Mesendoderm (in vitro differentiated cells): Measurements from ENCODE around the gene GABRA4.

ENCODE experiments used
- DNase-seq: peaks from one replicate; pipeline ENCODE4 v3.0.0; 2013
- H2AK5ac ChIP-seq: 2 replicates; pipeline ENCODE4 v1.6.1; 2013; ENCODE audit warnings: low read length, inconsistent platforms
- H2BK120ac ChIP-seq: 2 replicates; pipeline ENCODE4 v1.6.1; 2013; ENCODE audit warnings: low read depth, mild to moderate bottlenecking, low read length, moderate library complexity, mixed read lengths
- H2BK15ac ChIP-seq: replicated peaks from 2 replicates; pipeline ENCODE4 v1.6.1; 2013; ENCODE audit warnings: low read depth, mild to moderate bottlenecking, moderate library complexity
- H2BK5ac ChIP-seq: 2 replicates; pipeline ENCODE4 v1.6.1; 2013; ENCODE audit warnings: low read length, inconsistent platforms
- H3K18ac ChIP-seq: 2 replicates; pipeline ENCODE4 v1.6.1; 2013; ENCODE audit warnings: mild to moderate bottlenecking, low read length, mixed read lengths
- H3K23ac ChIP-seq: one replicate; pipeline ENCODE4 v1.6.1; 2013; ENCODE audit warnings: low read length
- H3K27ac ChIP-seq: 2 replicates; pipeline ENCODE4 v1.5.1; 2013; ENCODE audit warnings: low read depth, mild to moderate bottlenecking, inconsistent platforms, low read length, moderate library complexity
- H3K27me3 ChIP-seq: 2 replicates; pipeline ENCODE4 v1.6.1; 2013; ENCODE audit warnings: low read length, control low read depth, mild to moderate bottlenecking, inconsistent platforms; ENCODE audit not compliant: insufficient read depth, poor library complexity
- H3K36me3 ChIP-seq: 2 replicates; pipeline ENCODE4 v1.6.1; 2013; ENCODE audit warnings: low read length, inconsistent platforms; ENCODE audit not compliant: control insufficient read depth, insufficient read depth
- H3K4ac ChIP-seq: one replicate; pipeline ENCODE4 v1.6.1; 2013; ENCODE audit warnings: low read depth, mild to moderate bottlenecking, low read length, moderate library complexity
- H3K4me1 ChIP-seq: 2 replicates; pipeline ENCODE4 v1.6.1; 2013; ENCODE audit warnings: low read depth, low read length, inconsistent platforms; ENCODE audit not compliant: control insufficient read depth
- H3K4me2 ChIP-seq: 2 replicates; pipeline ENCODE4 v1.6.1; 2013; ENCODE audit warnings: low read length
- H3K4me3 ChIP-seq: 2 replicates; pipeline ENCODE4 v1.5.1; 2013; ENCODE audit warnings: mild to moderate bottlenecking, low read length
- H3K56ac ChIP-seq: one replicate; pipeline ENCODE4 v1.6.1; 2013; ENCODE audit warnings: low read length
- H3K79me1 ChIP-seq: 2 replicates; pipeline ENCODE4 v1.6.1; 2013; ENCODE audit warnings: low read length, inconsistent platforms
- H3K79me2 ChIP-seq: 2 replicates; pipeline ENCODE4 v1.6.1; 2013; ENCODE audit warnings: mild to moderate bottlenecking, low read length; ENCODE audit not compliant: control insufficient read depth, insufficient read depth
- H3K9ac ChIP-seq: 2 replicates; pipeline ENCODE4 v1.6.1; 2013; ENCODE audit warnings: low read length, inconsistent platforms
- H4K5ac ChIP-seq: one replicate; pipeline ENCODE4 v1.6.1; 2013; ENCODE audit warnings: low read length
- H4K8ac ChIP-seq: one replicate; pipeline ENCODE4 v1.6.1; 2013; ENCODE audit warnings: low read depth, mild to moderate bottlenecking, control low read depth, low read length, moderate library complexity
- WGBS: extraction: QIAGEN DNeasy Blood & Tissue Kit; methylation state at CpG from one replicate; pipeline ENCODE4 v1.1.7; 2013; ENCODE audit warnings: low lambda C conversion rate, missing lambda C conversion rate; ENCODE audit not compliant: insufficient coverage; ENCODE audit errors: extremely low coverage; 5-methylcytosine and 5-hydroxymethylcytosine counted together

Gene GABRA4

DNA sequence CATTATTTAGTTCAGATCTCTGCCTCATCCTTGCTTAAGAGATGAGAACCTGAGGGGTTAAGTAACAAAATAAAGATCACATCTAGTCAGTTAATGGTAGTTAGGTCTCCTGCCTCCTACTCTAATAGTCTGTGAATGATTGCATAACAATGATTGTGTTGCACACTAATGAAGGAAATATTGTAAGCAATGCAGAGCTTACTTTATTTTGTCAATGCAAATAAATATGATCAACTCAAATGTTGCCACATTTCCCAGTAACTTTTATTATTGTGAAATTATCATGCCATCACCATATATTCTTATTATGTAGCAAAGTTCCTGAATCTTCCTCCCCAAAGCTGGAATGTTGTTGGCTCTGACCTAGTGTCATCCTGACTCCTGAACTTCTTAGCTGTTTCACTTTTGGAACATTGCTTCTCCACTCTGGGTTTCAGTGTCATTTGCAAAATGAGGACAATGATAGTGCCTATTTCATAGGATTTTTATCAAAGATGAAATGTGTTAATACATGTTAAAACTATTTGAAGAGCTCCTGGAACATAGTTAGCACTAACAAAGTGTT is 17.0 kb upstream of the GABRA4 start:
- Histone ChIP-seq H3K79me1 (no peaks in the 10 kb centered on the region), H4K8ac (no peak overlapping the region), H2BK5ac (no peak overlapping the region), H3K4ac (no peak overlapping the region), H2BK120ac (no peak overlapping the region), H3K56ac (no peak overlapping the region), H3K27ac (no peak overlapping the region), H3K4me2 (no peak overlapping the region), H2BK15ac (no peak overlapping the region), H2AK5ac (no peak overlapping the region), H3K18ac (no peak overlapping the region), H3K27me3 (no peaks in the 10 kb centered on the region), H3K23ac (no peak overlapping the region), H3K36me3 (no peaks in the 10 kb centered on the region), H3K9ac (no peak overlapping the region), H4K5ac (no peak overlapping the region), H3K4me1 (no peaks in the 10 kb centered on the region), H3K79me2 (no peaks in the 10 kb centered on the region), H3K4me3 (no peak overlapping the region)
- no peak for DNase-seq

DNA sequence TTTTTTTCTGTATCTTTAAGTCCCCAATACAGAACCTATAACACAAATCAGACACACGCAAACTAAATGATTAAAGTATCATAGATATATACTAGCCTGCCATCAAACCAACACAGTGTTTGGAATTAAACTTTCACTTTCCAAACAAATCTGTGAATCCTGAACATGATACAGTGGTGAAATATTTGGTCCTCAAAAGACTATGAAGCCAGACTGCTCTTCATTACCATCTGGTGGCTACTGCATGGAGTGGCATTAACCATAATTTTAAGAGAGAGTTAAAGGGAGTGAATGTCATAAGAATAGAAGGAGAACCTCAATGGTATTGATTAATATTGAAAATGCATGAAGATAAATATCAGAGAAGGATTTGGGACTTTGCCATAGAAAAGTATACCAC is 9.2 kb upstream of the GABRA4 start:
- H3K4me3 ChIP-seq = no peak overlapping the region
- H3K79me1 ChIP-seq = no peaks in the 10 kb centered on the region
- no peak overlapping the region for H2BK5ac ChIP-seq
- no peak overlapping the region for H2BK120ac ChIP-seq
- H3K4me2 ChIP-seq = no peak overlapping the region
- H4K5ac ChIP-seq = no peak overlapping the region
- H3K4ac ChIP-seq = no peak overlapping the region
- H3K27ac ChIP-seq = no peak overlapping the region
- H3K27me3 ChIP-seq = no peaks in the 10 kb centered on the region
- no peak overlapping the region for H3K23ac ChIP-seq
- H4K8ac ChIP-seq = no peak overlapping the region
- no peak overlapping the region for H3K9ac ChIP-seq
- H3K18ac ChIP-seq = no peak overlapping the region
- no CpG with 5 or more reads among the region's 1 CpG for WGBS
- no peak for DNase-seq
- H3K79me2 ChIP-seq = no peaks in the 10 kb centered on the region
- H3K56ac ChIP-seq = no peak overlapping the region
- H3K36me3 ChIP-seq = no peaks in the 10 kb centered on the region
- H3K4me1 ChIP-seq = no peaks in the 10 kb centered on the region
- no peak overlapping the region for H2AK5ac ChIP-seq
- H2BK15ac ChIP-seq = no peak overlapping the region

DNA sequence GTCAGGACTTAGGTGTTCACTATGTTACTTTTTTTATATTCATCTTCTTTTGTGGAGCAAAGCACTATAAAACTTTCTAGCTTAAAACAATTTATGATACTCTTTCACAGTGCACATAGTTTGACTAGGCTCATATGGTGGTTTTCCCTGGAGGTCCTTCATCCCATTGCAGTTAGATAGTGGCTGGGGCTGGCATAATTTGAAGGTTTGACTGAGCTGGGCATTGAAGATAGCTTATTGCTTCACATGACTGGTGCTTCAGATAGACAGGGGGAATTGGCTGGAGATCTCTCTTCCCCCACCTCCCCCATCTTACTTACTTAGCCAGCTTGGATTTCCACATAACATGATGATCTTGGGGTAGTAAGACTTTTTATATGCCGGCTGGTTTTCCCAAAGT is 7.0 kb upstream of the GABRA4 start:
- Histone ChIP-seq H3K36me3 (no peaks in the 10 kb centered on the region), H3K4me3 (no peak overlapping the region), H3K9ac (no peak overlapping the region), H3K79me2 (no peaks in the 10 kb centered on the region), H3K23ac (no peak overlapping the region), H4K8ac (no peak overlapping the region), H3K4me2 (no peak overlapping the region), H3K4me1 (no peaks in the 10 kb centered on the region), H2BK120ac (no peak overlapping the region), H3K4ac (no peak overlapping the region), H3K27me3 (no peaks in the 10 kb centered on the region), H2BK5ac (no peak overlapping the region), H4K5ac (no peak overlapping the region), H3K56ac (no peak overlapping the region), H3K79me1 (no peaks in the 10 kb centered on the region), H3K18ac (no peak overlapping the region), H2BK15ac (no peak overlapping the region), H3K27ac (no peak overlapping the region), H2AK5ac (no peak overlapping the region)
- no CpG with 5 or more reads among the region's 1 CpG for WGBS
- no peak for DNase-seq

DNA sequence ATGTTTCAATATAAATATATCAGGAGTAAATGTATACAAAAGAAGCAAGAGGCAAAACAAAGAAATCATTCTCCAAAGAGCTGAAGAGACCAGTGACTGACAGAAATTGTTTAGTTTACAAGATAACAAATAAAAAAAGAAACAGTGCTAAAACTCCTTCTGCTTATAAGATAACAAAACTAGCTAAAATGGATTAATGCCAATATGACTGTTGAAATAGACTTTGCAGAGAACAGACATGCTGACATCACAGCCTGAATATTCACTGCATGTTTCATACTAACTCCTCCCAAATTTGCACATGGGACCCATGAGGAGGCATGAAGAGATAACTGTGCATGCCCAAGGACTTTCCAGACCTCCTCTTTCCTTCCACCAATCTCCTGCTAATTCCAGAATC is 6.2 kb upstream of the GABRA4 start:
- H2BK15ac ChIP-seq = no peak overlapping the region
- H4K5ac ChIP-seq = no peak overlapping the region
- no peak overlapping the region for H3K18ac ChIP-seq
- H2BK120ac ChIP-seq = no peak overlapping the region
- H3K79me2 ChIP-seq = no peaks in the 10 kb centered on the region
- no peak overlapping the region for H2BK5ac ChIP-seq
- H3K4me2 ChIP-seq = no peak overlapping the region
- no peak overlapping the region for H3K4me3 ChIP-seq
- H3K36me3 ChIP-seq = no peaks in the 10 kb centered on the region
- H3K27ac ChIP-seq = no peak overlapping the region
- H3K9ac ChIP-seq = no peak overlapping the region
- no peak overlapping the region for H4K8ac ChIP-seq
- H3K79me1 ChIP-seq = no peaks in the 10 kb centered on the region
- no peak overlapping the region for H3K23ac ChIP-seq
- H3K4me1 ChIP-seq = no peaks in the 10 kb centered on the region
- DNase-seq = no peak
- H3K4ac ChIP-seq = no peak overlapping the region
- no peak overlapping the region for H2AK5ac ChIP-seq
- H3K27me3 ChIP-seq = peaks cover 7% of the 10 kb centered on the region
- H3K56ac ChIP-seq = no peak overlapping the region

DNA sequence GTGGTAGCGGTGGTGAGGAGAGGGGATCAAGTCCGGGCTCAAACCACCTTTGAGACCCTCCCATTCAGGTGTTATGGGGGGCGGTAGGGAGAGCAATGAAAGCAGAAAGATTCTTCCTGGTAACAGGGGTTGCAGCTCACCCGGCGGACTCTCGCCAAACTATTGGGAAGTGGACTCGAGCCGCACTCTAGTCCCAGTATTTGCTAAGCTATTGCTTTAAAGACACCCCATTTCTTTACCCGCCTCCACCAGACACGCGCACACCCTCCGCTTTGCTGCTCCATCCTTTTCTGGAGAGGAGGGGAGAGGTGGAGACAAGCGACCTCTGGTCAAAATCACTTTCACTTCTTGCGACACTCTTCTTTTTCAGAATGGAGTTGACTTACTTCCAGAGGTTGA is 625 bp upstream of the GABRA4 start:
- Histone ChIP-seq H2BK5ac (no peak overlapping the region), H2AK5ac (no peak overlapping the region), H3K79me2 (no peaks in the 10 kb centered on the region), H3K18ac (no peak overlapping the region), H2BK120ac (no peak overlapping the region), H3K4ac (no peak overlapping the region), H3K4me1 (no peaks in the 10 kb centered on the region), H3K27ac (no peak overlapping the region), H4K8ac (no peak overlapping the region), H3K4me2 (peak overlapping the region; percentile 87), H2BK15ac (no peak overlapping the region), H3K4me3 (no peak overlapping the region), H4K5ac (no peak overlapping the region), H3K79me1 (no peaks in the 10 kb centered on the region), H3K9ac (no peak overlapping the region), H3K23ac (no peak overlapping the region), H3K36me3 (no peaks in the 10 kb centered on the region), H3K56ac (no peak overlapping the region), H3K27me3 (peaks cover 36% of the 10 kb centered on the region)
- no CpG with 5 or more reads among the region's 14 CpGs for WGBS
- DNase-seq = no peak

DNA sequence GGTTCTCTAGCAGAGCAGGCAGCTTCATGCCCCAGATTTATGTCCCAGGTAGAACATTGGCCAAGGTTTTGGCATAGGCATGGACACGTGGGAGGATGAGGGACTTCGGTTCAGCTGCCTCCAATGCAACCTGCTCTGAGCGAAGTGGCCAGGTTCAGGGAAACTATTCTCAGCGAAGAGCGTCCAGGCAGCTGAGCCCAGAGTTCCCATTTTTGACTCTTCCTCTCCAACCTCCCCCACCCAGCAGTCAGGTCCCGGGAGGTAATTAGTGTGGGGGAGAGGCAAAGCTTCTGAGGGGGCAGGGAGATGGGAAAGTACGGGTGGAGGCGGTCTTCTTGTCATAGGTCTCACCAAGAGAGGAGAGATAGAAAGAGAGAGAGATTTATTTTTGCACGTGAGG is 1.0 kb downstream of the GABRA4 start:
- H2BK5ac ChIP-seq = no peak overlapping the region
- H3K79me2 ChIP-seq = no peaks in the 10 kb centered on the region
- no peak overlapping the region for H2BK120ac ChIP-seq
- no peak for DNase-seq
- no peak overlapping the region for H4K5ac ChIP-seq
- H3K9ac ChIP-seq = no peak overlapping the region
- no peak overlapping the region for H3K4me2 ChIP-seq
- no peak overlapping the region for H3K4ac ChIP-seq
- H3K79me1 ChIP-seq = no peaks in the 10 kb centered on the region
- H3K27me3 ChIP-seq = peaks cover 36% of the 10 kb centered on the region
- H3K27ac ChIP-seq = no peak overlapping the region
- no peak overlapping the region for H2AK5ac ChIP-seq
- H3K4me1 ChIP-seq = no peaks in the 10 kb centered on the region
- WGBS = no CpG with 5 or more reads among the region's 9 CpGs
- H3K18ac ChIP-seq = no peak overlapping the region
- no peak overlapping the region for H3K56ac ChIP-seq
- no peak overlapping the region for H4K8ac ChIP-seq
- H2BK15ac ChIP-seq = no peak overlapping the region
- no peak overlapping the region for H3K23ac ChIP-seq
- no peaks in the 10 kb centered on the region for H3K36me3 ChIP-seq
- no peak overlapping the region for H3K4me3 ChIP-seq
